DND-41 (cell line): ENCODE data around the gene ACBD4.

ENCODE experiments used
- EZH2 ChIP-seq: IDR thresholded peaks from 3 replicates; pipeline ENCODE4 v1.6.1; 2012; ENCODE audit warnings: borderline replicate concordance, low read depth, mild to moderate bottlenecking, moderate library complexity, low read length, inconsistent platforms; ENCODE audit not compliant: severe bottlenecking
- TF ChIP-seq, protein P1 (sequence below): IDR thresholded peaks from 2 replicates; pipeline ENCODE4 v1.5.1; 2012; ENCODE audit warnings: borderline replicate concordance, low read length, moderate library complexity, mild to moderate bottlenecking; ENCODE audit not compliant: poor library complexity, severe bottlenecking; ENCODE audit errors: extremely low read depth

DNA sequence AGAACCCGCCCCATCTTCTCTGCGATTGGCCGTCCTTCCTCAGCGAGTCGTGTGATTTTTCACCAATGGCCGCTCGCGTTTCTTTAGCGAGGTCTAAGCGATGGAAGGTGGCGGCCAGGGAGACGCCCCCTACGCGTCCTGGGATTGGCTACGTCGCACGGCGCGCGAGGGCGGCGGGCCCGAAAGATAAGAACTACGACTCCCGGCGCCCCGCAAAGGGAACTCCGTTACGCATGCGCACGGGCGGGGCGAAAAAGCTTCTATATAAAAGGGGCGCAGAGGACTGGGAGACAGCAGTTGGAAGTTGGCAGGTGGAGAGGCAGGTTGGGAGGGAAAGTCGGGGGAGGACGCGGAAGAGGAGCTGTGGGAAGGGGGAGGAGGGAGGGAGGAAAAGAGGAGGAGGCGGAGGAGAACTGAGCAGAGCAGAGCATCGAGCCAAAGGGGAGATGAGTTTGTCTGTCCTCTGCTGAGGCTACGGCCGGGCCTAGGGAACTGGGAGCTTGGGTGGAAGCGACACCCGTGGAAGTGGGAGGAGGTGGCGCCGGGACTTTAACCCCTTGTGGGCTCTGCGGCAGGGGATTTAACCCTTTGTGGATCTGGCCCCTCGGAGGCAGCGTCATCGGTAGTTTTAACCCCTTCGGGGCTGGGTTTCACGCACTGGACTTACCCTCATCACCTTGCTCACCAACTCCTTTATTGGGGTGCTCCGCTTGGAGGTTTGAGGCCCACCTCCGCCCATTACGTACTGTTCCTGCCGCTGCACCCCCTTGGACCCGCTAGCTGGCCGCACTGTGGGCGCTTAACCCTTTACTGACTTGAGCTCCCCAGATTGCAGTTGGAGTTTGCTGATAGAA lies 12.9 kb downstream of the ACBD4 start, which contains the start of gene HEXIM1:
- TF ChIP-seq, protein P1, sequence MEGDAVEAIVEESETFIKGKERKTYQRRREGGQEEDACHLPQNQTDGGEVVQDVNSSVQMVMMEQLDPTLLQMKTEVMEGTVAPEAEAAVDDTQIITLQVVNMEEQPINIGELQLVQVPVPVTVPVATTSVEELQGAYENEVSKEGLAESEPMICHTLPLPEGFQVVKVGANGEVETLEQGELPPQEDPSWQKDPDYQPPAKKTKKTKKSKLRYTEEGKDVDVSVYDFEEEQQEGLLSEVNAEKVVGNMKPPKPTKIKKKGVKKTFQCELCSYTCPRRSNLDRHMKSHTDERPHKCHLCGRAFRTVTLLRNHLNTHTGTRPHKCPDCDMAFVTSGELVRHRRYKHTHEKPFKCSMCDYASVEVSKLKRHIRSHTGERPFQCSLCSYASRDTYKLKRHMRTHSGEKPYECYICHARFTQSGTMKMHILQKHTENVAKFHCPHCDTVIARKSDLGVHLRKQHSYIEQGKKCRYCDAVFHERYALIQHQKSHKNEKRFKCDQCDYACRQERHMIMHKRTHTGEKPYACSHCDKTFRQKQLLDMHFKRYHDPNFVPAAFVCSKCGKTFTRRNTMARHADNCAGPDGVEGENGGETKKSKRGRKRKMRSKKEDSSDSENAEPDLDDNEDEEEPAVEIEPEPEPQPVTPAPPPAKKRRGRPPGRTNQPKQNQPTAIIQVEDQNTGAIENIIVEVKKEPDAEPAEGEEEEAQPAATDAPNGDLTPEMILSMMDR, result no peak
- no peak for TF ChIP-seq EZH2
